ENCODE measurements around the gene CCR7. TPM values are rescaled to one million over a fixed set of nuclear protein-coding genes. Genes with fewer than 3 reads are reported as not detected.

CCR7 gene
- total and polyA plus RNA-seq, 2 of the 13 experiments (the other 11 are each of a cell fraction or from before 2014, with no cell fraction given) = 0.04 to 0.53 TPM

DNA sequence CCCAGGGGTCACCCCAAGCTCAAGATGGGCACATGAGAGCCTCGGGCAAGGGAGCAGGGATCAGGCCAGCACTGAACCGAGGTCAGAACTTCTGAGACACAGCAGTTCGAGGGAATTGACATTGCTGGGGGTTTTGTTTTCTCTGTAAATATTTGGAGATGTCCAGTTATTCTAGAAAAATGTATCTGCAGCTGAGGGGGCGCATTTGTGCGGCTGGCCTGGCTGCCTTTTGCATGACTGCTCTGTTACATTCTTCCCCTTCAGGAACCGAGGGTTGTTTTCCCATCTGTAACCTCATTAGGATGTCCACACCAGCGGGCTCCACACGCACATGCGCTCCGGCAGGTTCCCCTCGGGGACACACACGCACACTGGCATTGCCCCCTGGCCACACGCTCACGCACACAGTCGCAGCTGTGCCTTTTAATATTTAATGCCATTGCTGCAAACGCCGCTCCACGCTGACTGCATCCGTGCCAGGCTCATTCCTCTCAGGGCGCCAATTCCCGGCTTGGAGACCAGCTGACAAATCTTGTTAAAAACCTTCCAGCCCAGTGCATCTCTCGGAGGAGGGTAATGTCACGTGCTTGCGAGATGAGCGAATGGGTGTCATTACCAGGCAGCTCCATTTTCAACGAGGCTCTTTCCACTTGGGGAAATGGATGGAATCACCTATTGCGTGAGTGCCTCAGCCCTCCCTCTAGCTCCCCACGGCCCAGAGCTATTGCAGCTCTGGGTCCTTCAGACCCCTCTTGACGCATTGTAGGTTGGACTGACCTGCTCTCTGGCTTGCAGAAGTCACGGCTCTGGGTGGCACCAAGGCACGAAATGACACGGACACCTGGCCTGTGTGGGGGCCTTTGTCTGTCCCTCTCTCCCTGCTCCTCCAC, 13.1 kb downstream of the CCR7 start (continued):
- TF ChIP-seq, protein P1, sequence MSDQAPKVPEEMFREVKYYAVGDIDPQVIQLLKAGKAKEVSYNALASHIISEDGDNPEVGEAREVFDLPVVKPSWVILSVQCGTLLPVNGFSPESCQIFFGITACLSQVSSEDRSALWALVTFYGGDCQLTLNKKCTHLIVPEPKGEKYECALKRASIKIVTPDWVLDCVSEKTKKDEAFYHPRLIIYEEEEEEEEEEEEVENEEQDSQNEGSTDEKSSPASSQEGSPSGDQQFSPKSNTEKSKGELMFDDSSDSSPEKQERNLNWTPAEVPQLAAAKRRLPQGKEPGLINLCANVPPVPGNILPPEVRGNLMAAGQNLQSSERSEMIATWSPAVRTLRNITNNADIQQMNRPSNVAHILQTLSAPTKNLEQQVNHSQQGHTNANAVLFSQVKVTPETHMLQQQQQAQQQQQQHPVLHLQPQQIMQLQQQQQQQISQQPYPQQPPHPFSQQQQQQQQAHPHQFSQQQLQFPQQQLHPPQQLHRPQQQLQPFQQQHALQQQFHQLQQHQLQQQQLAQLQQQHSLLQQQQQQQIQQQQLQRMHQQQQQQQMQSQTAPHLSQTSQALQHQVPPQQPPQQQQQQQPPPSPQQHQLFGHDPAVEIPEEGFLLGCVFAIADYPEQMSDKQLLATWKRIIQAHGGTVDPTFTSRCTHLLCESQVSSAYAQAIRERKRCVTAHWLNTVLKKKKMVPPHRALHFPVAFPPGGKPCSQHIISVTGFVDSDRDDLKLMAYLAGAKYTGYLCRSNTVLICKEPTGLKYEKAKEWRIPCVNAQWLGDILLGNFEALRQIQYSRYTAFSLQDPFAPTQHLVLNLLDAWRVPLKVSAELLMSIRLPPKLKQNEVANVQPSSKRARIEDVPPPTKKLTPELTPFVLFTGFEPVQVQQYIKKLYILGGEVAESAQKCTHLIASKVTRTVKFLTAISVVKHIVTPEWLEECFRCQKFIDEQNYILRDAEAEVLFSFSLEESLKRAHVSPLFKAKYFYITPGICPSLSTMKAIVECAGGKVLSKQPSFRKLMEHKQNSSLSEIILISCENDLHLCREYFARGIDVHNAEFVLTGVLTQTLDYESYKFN (CRISPR knock-in tag; conservative IDR thresholded peaks at IDR 0.05) = peak; percentile 92
- TF ChIP-seq GMEB1 (CRISPR knock-in tag; IDR thresholded peaks at IDR 0.05; ENCODE audit: borderline replicate concordance) (no peak), PHF20 (CRISPR knock-in tag; IDR thresholded peaks at IDR 0.05) (peak; percentile 61), ZNF329 (CRISPR knock-in tag; IDR thresholded peaks at IDR 0.05; ENCODE audit: low read depth) (0 out of 2 replicates have a peak, but pooled peaks have one; percentile 42), EP300 (IDR thresholded peaks at IDR 0.05; ENCODE audit: low read depth in 2 of 2, low read length in 2 of 2) (peak in 1 of 2 experiments; percentile 95; a peak in 2 of 4 replicates), EP300 (CRISPR knock-in tag; IDR thresholded peaks at IDR 0.05; ENCODE audit: borderline replicate concordance) (peak; percentile 84; the same call in 1 of the 2 replicates), ZNF589 (CRISPR knock-in tag; conservative IDR thresholded peaks at IDR 0.05) (no peak), ESRRA (CRISPR knock-in tag; IDR thresholded peaks at IDR 0.05; ENCODE audit: low read depth) (peak; percentile 67), JUN (CRISPR knock-in tag; IDR thresholded peaks at IDR 0.05) (peak; percentile 68), ATF4 (CRISPR knock-in tag; IDR thresholded peaks at IDR 0.05) (peak in 1 of 2 experiments; percentile 85; a peak in 2 of 4 replicates), ZNF17 (CRISPR knock-in tag; IDR thresholded peaks at IDR 0.05) (no peak; the same call in 1 of the 2 replicates), ZNF780A (CRISPR knock-in tag; IDR thresholded peaks at IDR 0.05) (no peak), ZNF101 (CRISPR knock-in tag; IDR thresholded peaks at IDR 0.05; ENCODE audit: borderline replicate concordance, low read depth) (no peak), HMG20A (CRISPR knock-in tag; IDR thresholded peaks at IDR 0.05; ENCODE audit: borderline replicate concordance) (peak; percentile 96), ZNF546 (CRISPR knock-in tag; conservative IDR thresholded peaks at IDR 0.05) (no peak)
- TF ChIP-seq, protein P2, sequence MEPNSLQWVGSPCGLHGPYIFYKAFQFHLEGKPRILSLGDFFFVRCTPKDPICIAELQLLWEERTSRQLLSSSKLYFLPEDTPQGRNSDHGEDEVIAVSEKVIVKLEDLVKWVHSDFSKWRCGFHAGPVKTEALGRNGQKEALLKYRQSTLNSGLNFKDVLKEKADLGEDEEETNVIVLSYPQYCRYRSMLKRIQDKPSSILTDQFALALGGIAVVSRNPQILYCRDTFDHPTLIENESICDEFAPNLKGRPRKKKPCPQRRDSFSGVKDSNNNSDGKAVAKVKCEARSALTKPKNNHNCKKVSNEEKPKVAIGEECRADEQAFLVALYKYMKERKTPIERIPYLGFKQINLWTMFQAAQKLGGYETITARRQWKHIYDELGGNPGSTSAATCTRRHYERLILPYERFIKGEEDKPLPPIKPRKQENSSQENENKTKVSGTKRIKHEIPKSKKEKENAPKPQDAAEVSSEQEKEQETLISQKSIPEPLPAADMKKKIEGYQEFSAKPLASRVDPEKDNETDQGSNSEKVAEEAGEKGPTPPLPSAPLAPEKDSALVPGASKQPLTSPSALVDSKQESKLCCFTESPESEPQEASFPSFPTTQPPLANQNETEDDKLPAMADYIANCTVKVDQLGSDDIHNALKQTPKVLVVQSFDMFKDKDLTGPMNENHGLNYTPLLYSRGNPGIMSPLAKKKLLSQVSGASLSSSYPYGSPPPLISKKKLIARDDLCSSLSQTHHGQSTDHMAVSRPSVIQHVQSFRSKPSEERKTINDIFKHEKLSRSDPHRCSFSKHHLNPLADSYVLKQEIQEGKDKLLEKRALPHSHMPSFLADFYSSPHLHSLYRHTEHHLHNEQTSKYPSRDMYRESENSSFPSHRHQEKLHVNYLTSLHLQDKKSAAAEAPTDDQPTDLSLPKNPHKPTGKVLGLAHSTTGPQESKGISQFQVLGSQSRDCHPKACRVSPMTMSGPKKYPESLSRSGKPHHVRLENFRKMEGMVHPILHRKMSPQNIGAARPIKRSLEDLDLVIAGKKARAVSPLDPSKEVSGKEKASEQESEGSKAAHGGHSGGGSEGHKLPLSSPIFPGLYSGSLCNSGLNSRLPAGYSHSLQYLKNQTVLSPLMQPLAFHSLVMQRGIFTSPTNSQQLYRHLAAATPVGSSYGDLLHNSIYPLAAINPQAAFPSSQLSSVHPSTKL (CRISPR knock-in tag; IDR thresholded peaks at IDR 0.05) = peak; percentile 97
